ENCODE measurements around the gene LKAAEAR1. TPM values are rescaled to one million over a fixed set of nuclear protein-coding genes. Genes with fewer than 3 reads are reported as not detected.

LKAAEAR1 gene
- polyA plus RNA-seq, 1 donor (not counting 4 experiments of a cell fraction or from before 2014, with no cell fraction given) = not detected

GRCh38 chr20:64095455-64095854, 11.3 kb upstream of the LKAAEAR1 start:
- dilution Hi-C loops (cut with MboI; ENCODE audit: extremely low pct_ligation_motif_present, low sequenced_read_pairs) = no loop called here
- Histone ChIP-seq H3K4me3 (ENCODE audit: control insufficient read depth in 2 of 3, extremely low read depth in 1 of 3, insufficient read depth in 2 of 3, low read depth in 1 of 3, low read length in 3 of 3) (no peak overlapping the region), H3K27ac (ENCODE audit: control insufficient read depth, insufficient read depth, low read length) (no peak overlapping the region), H3K9ac (ENCODE audit: control insufficient read depth, extremely low read depth, insufficient read depth, low read length) (no peak overlapping the region), H3K79me2 (ENCODE audit: control insufficient read depth, insufficient read depth, low read length) (no peaks in the 10 kb centered on the region), H3K9me1 (ENCODE audit: control insufficient read depth, extremely low read depth, insufficient read depth, low read length) (no peaks in the 10 kb centered on the region), H3K9me3 (ENCODE audit: control insufficient read depth, low read depth, low read length) (no peaks in the 10 kb centered on the region), H3K4me1 (ENCODE audit: control insufficient read depth, extremely low read depth, insufficient read depth, low read length) (no peaks in the 10 kb centered on the region), H4K20me1 (ENCODE audit: control insufficient read depth, extremely low read depth, insufficient read depth, low read length) (no peaks in the 10 kb centered on the region), H3K36me3 (ENCODE audit: control insufficient read depth in 2 of 2, extremely low read depth in 1 of 2, insufficient read depth in 2 of 2, low read length in 2 of 2) (no peaks in the 10 kb centered on the region), H3K4me2 (ENCODE audit: control insufficient read depth, extremely low read depth, insufficient read depth, low read depth, low read length) (no peak overlapping the region), H3K27me3 (ENCODE audit: control insufficient read depth, extremely low read depth, insufficient read depth, low read length) (peaks cover 15% of the 10 kb centered on the region), H2AFZ (ENCODE audit: control insufficient read depth, low read length) (no peak overlapping the region)
- FAIRE-seq (no peak), DNase-seq (ENCODE audit: low read depth, low spot score) (no peak)
- TF ChIP-seq EZH2 (IDR thresholded peaks at IDR 0.05; ENCODE audit: low read length) = no peak
- TF ChIP-seq CTCF (optimal IDR thresholded peaks at IDR 0.05 in 1 of 3, IDR thresholded peaks at IDR 0.05 in 1 of 3, conservative IDR thresholded peaks at IDR 0.05 in 1 of 3; ENCODE audit: extremely low read depth in 1 of 3, insufficient read depth in 2 of 3, low read length in 3 of 3) = no peak

- H3K27ac ChIP-seq (ENCODE audit: control insufficient read depth, insufficient read depth, low read length) = no peak overlapping the region
- H3K9me3 ChIP-seq (ENCODE audit: control insufficient read depth, low read depth, low read length) = no peaks in the 10 kb centered on the region
- no peak for FAIRE-seq
- DNase-seq (ENCODE audit: low read depth, low spot score) = no peak
- peaks cover 10% of the 10 kb centered on the region for H3K27me3 ChIP-seq (ENCODE audit: control insufficient read depth, extremely low read depth, insufficient read depth, low read length)
- no peak overlapping the region for H3K9ac ChIP-seq (ENCODE audit: control insufficient read depth, extremely low read depth, insufficient read depth, low read length)
- no peak for TF ChIP-seq CTCF (optimal IDR thresholded peaks at IDR 0.05 in 1 of 3, IDR thresholded peaks at IDR 0.05 in 1 of 3, conservative IDR thresholded peaks at IDR 0.05 in 1 of 3; ENCODE audit: extremely low read depth in 1 of 3, insufficient read depth in 2 of 3, low read length in 3 of 3)
- no peak for TF ChIP-seq EZH2 (IDR thresholded peaks at IDR 0.05; ENCODE audit: low read length)
- H3K9me1 ChIP-seq (ENCODE audit: control insufficient read depth, extremely low read depth, insufficient read depth, low read length) = no peaks in the 10 kb centered on the region
- peaks cover 2% of the 10 kb centered on the region for H4K20me1 ChIP-seq (ENCODE audit: control insufficient read depth, extremely low read depth, insufficient read depth, low read length)
- H3K4me2 ChIP-seq (ENCODE audit: control insufficient read depth, extremely low read depth, insufficient read depth, low read depth, low read length) = no peak overlapping the region
- H3K79me2 ChIP-seq (ENCODE audit: control insufficient read depth, insufficient read depth, low read length) = no peaks in the 10 kb centered on the region
- no peaks in the 10 kb centered on the region for H3K36me3 ChIP-seq (ENCODE audit: control insufficient read depth in 2 of 2, extremely low read depth in 1 of 2, insufficient read depth in 2 of 2, low read length in 2 of 2)
- H3K4me3 ChIP-seq (ENCODE audit: control insufficient read depth in 2 of 3, extremely low read depth in 1 of 3, insufficient read depth in 2 of 3, low read depth in 1 of 3, low read length in 3 of 3) = no peak overlapping the region
- dilution Hi-C loops (cut with MboI; ENCODE audit: extremely low pct_ligation_motif_present, low sequenced_read_pairs) = no loop called here
- no peak overlapping the region for H2AFZ ChIP-seq (ENCODE audit: control insufficient read depth, low read length)
- no peaks in the 10 kb centered on the region for H3K4me1 ChIP-seq (ENCODE audit: control insufficient read depth, extremely low read depth, insufficient read depth, low read length)
Observed at GRCh38 chr20:64093013-64093503, 8.9 kb upstream of the LKAAEAR1 start.
